ENCODE results near the gene CNTNAP2.

DNA sequence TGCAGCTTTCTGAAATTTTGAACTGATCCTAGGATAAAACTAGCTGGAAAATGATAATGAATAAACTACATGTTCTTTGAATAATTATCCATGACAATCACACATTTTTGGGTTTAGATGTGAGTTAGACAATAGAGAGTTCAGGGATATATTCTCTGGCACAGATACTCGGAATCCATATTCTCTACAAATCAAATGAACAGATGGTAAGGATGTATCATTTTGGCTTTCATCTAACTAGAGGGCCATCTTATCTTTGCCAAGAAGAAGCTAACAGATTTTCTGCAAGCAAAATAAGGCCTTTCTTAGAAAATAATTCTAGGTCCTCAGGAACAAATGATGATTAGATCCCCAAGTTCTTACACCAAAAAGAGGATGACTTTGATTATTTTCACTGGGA, 2118.1 kb downstream of the CNTNAP2 start:
- no peak for TF ChIP-seq CTCF (IDR thresholded peaks at IDR 0.05; ENCODE audit: low read depth, low read length, missing input control)
- no peak for TF ChIP-seq EGR1 (IDR thresholded peaks at IDR 0.05; ENCODE audit: low read depth in 2 of 2)
- no peak for TF ChIP-seq REST (IDR thresholded peaks at IDR 0.05)
- no peak for TF ChIP-seq YY1 (IDR thresholded peaks at IDR 0.05)
- TF ChIP-seq JUND (IDR thresholded peaks at IDR 0.05), result no peak
